NB4 (cell line): ENCODE measurements around the gene BMF.

ENCODE experiments used
- POLR2A ChIP-seq: IDR thresholded peaks from 2 replicates; pipeline ENCODE4 v1.6.1; 2011; ENCODE audit warnings: mild to moderate bottlenecking; ENCODE audit not compliant: insufficient read length; ENCODE audit errors: extremely low read depth
- TF ChIP-seq, protein P1 (sequence below): IDR thresholded peaks from one replicate; pipeline ENCODE4 v1.5.1; 2012; ENCODE audit warnings: low read depth, low read length

DNA sequence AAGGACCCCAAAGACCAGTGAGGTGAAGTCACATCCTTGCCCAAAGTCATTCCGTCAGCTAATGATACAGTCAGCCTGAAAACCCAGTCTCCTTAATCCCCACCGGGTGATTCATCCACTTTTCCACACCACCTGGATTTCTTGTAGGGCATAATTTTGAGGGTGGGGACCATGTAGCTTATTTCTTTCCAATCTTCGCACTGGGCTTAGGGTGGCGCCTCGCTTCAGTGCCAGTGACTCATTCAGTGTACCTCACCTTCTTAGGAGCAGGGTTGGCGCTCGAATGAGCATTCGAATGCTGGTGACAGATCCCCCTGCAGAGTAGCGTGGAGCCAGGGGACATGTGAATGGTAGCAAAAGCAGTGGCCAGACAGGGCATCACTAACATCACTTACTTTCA, 24.0 kb downstream of the BMF start:
- TF ChIP-seq, protein P1, sequence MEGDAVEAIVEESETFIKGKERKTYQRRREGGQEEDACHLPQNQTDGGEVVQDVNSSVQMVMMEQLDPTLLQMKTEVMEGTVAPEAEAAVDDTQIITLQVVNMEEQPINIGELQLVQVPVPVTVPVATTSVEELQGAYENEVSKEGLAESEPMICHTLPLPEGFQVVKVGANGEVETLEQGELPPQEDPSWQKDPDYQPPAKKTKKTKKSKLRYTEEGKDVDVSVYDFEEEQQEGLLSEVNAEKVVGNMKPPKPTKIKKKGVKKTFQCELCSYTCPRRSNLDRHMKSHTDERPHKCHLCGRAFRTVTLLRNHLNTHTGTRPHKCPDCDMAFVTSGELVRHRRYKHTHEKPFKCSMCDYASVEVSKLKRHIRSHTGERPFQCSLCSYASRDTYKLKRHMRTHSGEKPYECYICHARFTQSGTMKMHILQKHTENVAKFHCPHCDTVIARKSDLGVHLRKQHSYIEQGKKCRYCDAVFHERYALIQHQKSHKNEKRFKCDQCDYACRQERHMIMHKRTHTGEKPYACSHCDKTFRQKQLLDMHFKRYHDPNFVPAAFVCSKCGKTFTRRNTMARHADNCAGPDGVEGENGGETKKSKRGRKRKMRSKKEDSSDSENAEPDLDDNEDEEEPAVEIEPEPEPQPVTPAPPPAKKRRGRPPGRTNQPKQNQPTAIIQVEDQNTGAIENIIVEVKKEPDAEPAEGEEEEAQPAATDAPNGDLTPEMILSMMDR = no peak
- no peak for TF ChIP-seq POLR2A
